CD14-positive monocyte (primary cell): Measurements from ENCODE around the gene TFAP2C. TPM values are rescaled to one million over a fixed set of nuclear protein-coding genes. Genes with fewer than 3 reads are reported as not detected.

Source experiments
- DNase-seq, 3 donors: peaks; one replicate each; pipeline ENCODE4 v3.0.0-alpha.2; 2011 to 2022
- H2AFZ ChIP-seq: 2 replicates; pipeline ENCODE4 v1.6.0; 2012; ENCODE audit warnings: mild to moderate bottlenecking, low read depth, low read length, inconsistent platforms; ENCODE audit not compliant: insufficient read depth, poor library complexity, severe bottlenecking
- H3K27ac ChIP-seq, 2 donors: 1 replicate in 1 of 2; 2 replicates in 1 of 2; pipeline ENCODE4 v1.5.1; 2012 to 2013; ENCODE audit warnings: low read length in 2 of 2, control low read depth in 1 of 2, inconsistent platforms in 1 of 2, low read depth in 1 of 2, mild to moderate bottlenecking in 1 of 2
- H3K27me3 ChIP-seq, 2 donors: one replicate each; pipeline versions ENCODE4 v1.6.0 to v1.6.1; 2011 to 2013; ENCODE audit warnings: low read length in 2 of 2; ENCODE audit not compliant: control insufficient read depth in 2 of 2, insufficient read depth in 2 of 2
- H3K36me3 ChIP-seq, 2 donors: replicated peaks in 1 of 2; 1 replicate in 1 of 2; 2 replicates in 1 of 2; pipeline versions ENCODE4 v1.5.1 to v1.6.1; 2012 to 2013; ENCODE audit warnings: low read length in 2 of 2, control low read depth in 1 of 2, inconsistent platforms in 1 of 2, mild to moderate bottlenecking in 1 of 2; ENCODE audit not compliant: insufficient read depth in 2 of 2, control insufficient read depth in 1 of 2
- H3K4me1 ChIP-seq, 2 donors: 1 replicate in 1 of 2; 2 replicates in 1 of 2; pipeline versions ENCODE4 v1.5.1 to v1.6.1; 2012 to 2013; ENCODE audit warnings: low read length in 2 of 2, control low read depth in 1 of 2, inconsistent platforms in 1 of 2, mild to moderate bottlenecking in 1 of 2, moderate library complexity in 1 of 2; ENCODE audit not compliant: insufficient read depth in 2 of 2, control insufficient read depth in 1 of 2
- H3K4me2 ChIP-seq: replicated peaks from 2 replicates; pipeline ENCODE3; 2012; ENCODE audit warnings: low read length, moderate library complexity, mild to moderate bottlenecking; ENCODE audit not compliant: poor library complexity, severe bottlenecking; ENCODE audit errors: extremely low read depth
- H3K4me3 ChIP-seq, 3 experiments: fragments of 200-600 bp in 1 of 3; sonication (generic) in 1 of 3; replicated peaks in 1 of 3; 1 replicate in 2 of 3; 2 replicates in 1 of 3; pipeline ENCODE4 v1.5.1; 2011 to 2013; ENCODE audit warnings: low read length in 3 of 3, mild to moderate bottlenecking in 3 of 3, control low read depth in 2 of 3, low read depth in 2 of 3, inconsistent platforms in 1 of 3, moderate library complexity in 1 of 3
- H3K79me2 ChIP-seq: 2 replicates; pipeline ENCODE4 v1.6.0; 2012; ENCODE audit warnings: mild to moderate bottlenecking, control low read depth, inconsistent platforms, low read length, moderate library complexity; ENCODE audit not compliant: insufficient read depth
- H3K9ac ChIP-seq: 2 replicates; pipeline ENCODE4 v1.6.0; 2017; ENCODE audit warnings: low read length, mild to moderate bottlenecking; ENCODE audit not compliant: insufficient read depth, poor library complexity, severe bottlenecking
- H3K9me3 ChIP-seq, 2 donors: replicated peaks in 1 of 2; 1 replicate in 1 of 2; 2 replicates in 1 of 2; pipeline versions ENCODE4 v1.5.1 to v1.6.1; 2012 to 2013; ENCODE audit warnings: low read length in 2 of 2, control low read depth in 1 of 2; ENCODE audit not compliant: control insufficient read depth in 1 of 2, insufficient read depth in 1 of 2
- H4K20me1 ChIP-seq: 2 replicates; pipeline ENCODE4 v1.6.0; 2012; ENCODE audit warnings: mild to moderate bottlenecking, low read length, control low read depth, moderate library complexity; ENCODE audit not compliant: insufficient read depth
- H3K27ac Mint-ChIP-seq, 7 donors: one replicate each; pipeline ENCODE4 v1.8.0; 2020; ENCODE audit warnings: mild to moderate bottlenecking in 7 of 7, mixed read lengths in 7 of 7, moderate library complexity in 6 of 7, inconsistent platforms in 2 of 7
- H3K27me3 Mint-ChIP-seq, 3 donors: one replicate each; pipeline ENCODE4 v1.8.0; 2021 to 2022; ENCODE audit warnings: low read depth in 3 of 3, mild to moderate bottlenecking in 3 of 3, mixed read lengths in 3 of 3, moderate library complexity in 3 of 3, inconsistent platforms in 1 of 3
- H3K36me3 Mint-ChIP-seq, 2 donors: one replicate each; pipeline ENCODE4 v1.8.0; 2020; ENCODE audit warnings: mixed read lengths in 2 of 2, inconsistent platforms in 1 of 2, mild to moderate bottlenecking in 1 of 2
- H3K4me1 Mint-ChIP-seq: one replicate; pipeline ENCODE4 v1.8.0; 2020; ENCODE audit warnings: mild to moderate bottlenecking, mixed read lengths
- H3K4me3 Mint-ChIP-seq, 2 donors: one replicate each; pipeline ENCODE4 v1.8.0; 2020; ENCODE audit warnings: mild to moderate bottlenecking in 2 of 2, mixed read lengths in 2 of 2, moderate library complexity in 1 of 2
- H3K9me3 Mint-ChIP-seq, 7 donors: one replicate each; pipeline ENCODE4 v1.8.0; 2020 to 2022; ENCODE audit warnings: mixed read lengths in 7 of 7, mild to moderate bottlenecking in 6 of 7, moderate library complexity in 6 of 7, inconsistent platforms in 2 of 7
- CTCF ChIP-seq: fragments of 200-600 bp; IDR thresholded peaks from one replicate; pipeline ENCODE4 v1.8.0; 2022; ENCODE audit warnings: antibody characterized with exemption, mild to moderate bottlenecking
- WGBS: methylation state at CpG from one replicate; pipeline ENCODE4 v1.1.5; 2013; ENCODE audit warnings: missing lambda C conversion rate; ENCODE audit not compliant: insufficient coverage; 5-methylcytosine and 5-hydroxymethylcytosine counted together
- intact Hi-C, 2 donors: fragments of 100-400 bp; cut with micrococcal nuclease; formaldehyde crosslinking; loops; one replicate each; pipeline versions ENCODE4 v1.15.0 to v1.15.1; 2023
- polyA plus RNA-seq, 3 donors: library from polyadenylated mRNA; depleted of rRNA in 1 of 3; unstranded in 2 of 3; stranded (reverse) in 1 of 3; fragments of 300-500 nt in 2 of 3; fragments of >200 nt in 1 of 3; fragmentation: Illumina TruSeq in 2 of 3; gene quantifications; 1 replicate in 2 of 3; 2 replicates in 1 of 3; pipeline ENCODE4 v1.2.3, GENCODE V29; 2012 to 2021

Gene TFAP2C
- polyA plus RNA-seq, 3 donors: not detected

GRCh38 chr20:56634307-56634706 lies 5.2 kb downstream of the TFAP2C start:
- Histone ChIP-seq H3K9ac (no peak overlapping the region), H3K4me3 (no peak overlapping the region), H3K4me1 (peaks cover 4 to 8% of the 10 kb centered on the region in 2 donors), H3K27me3 (peaks cover 44 to 74% of the 10 kb centered on the region in 2 donors), H3K9me3 (peaks cover 0 to 6% of the 10 kb centered on the region in 2 donors), H3K27ac (no peak overlapping the region), H2AFZ (no peak overlapping the region), H3K4me2 (no peak overlapping the region), H4K20me1 (no peaks in the 10 kb centered on the region), H3K36me3 (no peaks in the 10 kb centered on the region), H3K79me2 (no peaks in the 10 kb centered on the region)
- Mint-ChIP-seq H3K27ac (no peak overlapping the region), H3K36me3 (no peaks in the 10 kb centered on the region), H3K4me3 (peak overlapping the region in 1 of 2 donors; percentile 77), H3K4me1 (peaks cover 5% of the 10 kb centered on the region), H3K27me3 (peaks cover 56 to 74% (median 62%) of the 10 kb centered on the region in 3 donors), H3K9me3 (peaks cover 0 to 6% (median 0%) of the 10 kb centered on the region in 7 donors)
- intact Hi-C loops: no loop called here
- WGBS: no CpG with 5 or more reads among the region's 2 CpGs
- DNase-seq: no peak
- TF ChIP-seq CTCF: no peak

GRCh38 chr20:56634735-56635385 lies 5.8 kb downstream of the TFAP2C start:
- H3K9me3 ChIP-seq: peaks cover 0 to under 1% of the 10 kb centered on the region in 2 donors
- Mint-ChIP-seq H3K4me1 (peaks cover 1% of the 10 kb centered on the region), H3K9me3 (peaks cover 0 to 3% (median 0%) of the 10 kb centered on the region in 7 donors), H3K27ac (no peak overlapping the region), H3K27me3 (peaks cover 50 to 72% (median 58%) of the 10 kb centered on the region in 3 donors), H3K36me3 (no peaks in the 10 kb centered on the region), H3K4me3 (no peak overlapping the region)
- no peak overlapping the region for H3K4me2 ChIP-seq
- no peak for DNase-seq
- no peak for TF ChIP-seq CTCF
- 67% methylated on average over 9 of the region's 13 CpGs for WGBS
- no peak overlapping the region for H3K27ac ChIP-seq
- peaks cover 39 to 70% of the 10 kb centered on the region in 2 donors for H3K27me3 ChIP-seq
- H3K36me3 ChIP-seq: no peaks in the 10 kb centered on the region
- H3K79me2 ChIP-seq: no peaks in the 10 kb centered on the region
- intact Hi-C loops: no loop called here
- H3K4me3 ChIP-seq: no peak overlapping the region
- H4K20me1 ChIP-seq: no peaks in the 10 kb centered on the region
- no peak overlapping the region for H2AFZ ChIP-seq
- H3K4me1 ChIP-seq: peaks cover 0 to 2% of the 10 kb centered on the region in 2 donors
- no peak overlapping the region for H3K9ac ChIP-seq
